HEK293T (cell line): ENCODE data around the gene UPK2.

Source experiments
- CTCF ChIA-PET: fragments of 350-600 bp; formaldehyde crosslinking; extraction: SDS; loops from one replicate; lab custom pipeline; 2021; ENCODE audit warnings: antibody characterized with exemption, inconsistent platforms; lab: Yijun Ruan, JAX
- POLR2A ChIA-PET: fragments of 350-600 bp; formaldehyde crosslinking; extraction: SDS; loops from one replicate; lab custom pipeline; 2020; ENCODE audit warnings: antibody characterized with exemption, inconsistent platforms; lab: Yijun Ruan, JAX
- DNase-seq: peaks from one replicate; pipeline ENCODE4 v3.0.0; 2012; ENCODE audit warnings: mixed read lengths; ENCODE audit errors: extremely low spot score
- ARNT ChIP-seq: fragments of 450-650 bp; IDR thresholded peaks from 2 replicates; pipeline ENCODE4 v1.6.1; 2017; ENCODE audit warnings: mild to moderate bottlenecking
- BHLHE40 ChIP-seq: fragments of 450-650 bp; IDR thresholded peaks from 2 replicates; pipeline ENCODE4 v1.6.1; 2016; ENCODE audit warnings: mild to moderate bottlenecking, moderate library complexity, borderline replicate concordance
- CTBP1 ChIP-seq: fragments of 450-650 bp; IDR thresholded peaks from 2 replicates; pipeline ENCODE4 v1.6.1; 2016; ENCODE audit warnings: borderline replicate concordance
- ELF4 ChIP-seq: fragments of 450-650 bp; IDR thresholded peaks from 2 replicates; pipeline ENCODE4 v1.6.1; 2017; ENCODE audit warnings: antibody characterized with exemption
- FOXA1 ChIP-seq: fragments of 450-650 bp; IDR thresholded peaks from 2 replicates; pipeline ENCODE4 v1.6.1; 2016; ENCODE audit warnings: mild to moderate bottlenecking
- FOXK2 ChIP-seq: fragments of 450-650 bp; IDR thresholded peaks from 2 replicates; pipeline ENCODE4 v1.6.1; 2016; ENCODE audit warnings: mild to moderate bottlenecking
- FOXM1 ChIP-seq: fragments of 450-650 bp; IDR thresholded peaks from 2 replicates; pipeline ENCODE4 v1.6.1; 2017; ENCODE audit warnings: mild to moderate bottlenecking, borderline replicate concordance
- HDGF ChIP-seq: fragments of 450-650 bp; IDR thresholded peaks from 2 replicates; pipeline ENCODE4 v1.6.1; 2017; ENCODE audit warnings: antibody characterized with exemption, borderline replicate concordance
- L3MBTL2 ChIP-seq: fragments of 450-650 bp; conservative IDR thresholded peaks from 2 replicates; pipeline ENCODE4 v1.6.1; 2016; ENCODE audit warnings: mild to moderate bottlenecking
- LEF1 ChIP-seq: fragments of 450-650 bp; IDR thresholded peaks from 2 replicates; pipeline ENCODE4 v1.6.1; 2017; ENCODE audit warnings: mild to moderate bottlenecking, borderline replicate concordance
- NFRKB ChIP-seq: fragments of 450-650 bp; IDR thresholded peaks from 2 replicates; pipeline ENCODE4 v1.6.1; 2016; ENCODE audit warnings: mild to moderate bottlenecking, moderate library complexity
- PKNOX1 ChIP-seq: fragments of 450-650 bp; IDR thresholded peaks from 2 replicates; pipeline ENCODE4 v1.6.1; 2016
- SP1 ChIP-seq: fragments of 450-650 bp; IDR thresholded peaks from 2 replicates; pipeline ENCODE4 v1.6.1; 2017
- SUZ12 ChIP-seq: fragments of 450-650 bp; IDR thresholded peaks from 2 replicates; pipeline ENCODE4 v1.6.1; 2016; ENCODE audit warnings: mild to moderate bottlenecking
- TARDBP ChIP-seq: fragments of 450-650 bp; IDR thresholded peaks from 2 replicates; pipeline ENCODE4 v1.6.1; 2016
- ZNF384 ChIP-seq: fragments of 450-650 bp; IDR thresholded peaks from 2 replicates; pipeline ENCODE4 v1.6.1; 2016

UPK2 gene

GRCh38 chr11:118933486-118933885, 22.6 kb upstream of the UPK2 start:
- no peak for DNase-seq
- ChIA-PET POLR2A (interaction anchor here (1.0 kb wide), 1 partner anchor 24 kb away, joined by 3 read pairs; no protein-coding TSS in a partner anchor), CTCF (no interaction called here)
- TF ChIP-seq FOXK2 (no peak), ARNT (no peak), SUZ12 (no peak)

GRCh38 chr11:118935376-118935775, 20.7 kb upstream of the UPK2 start:
- ChIA-PET CTCF (no interaction called here), POLR2A (interaction anchor here (1.5 kb wide), 1 partner anchor 65 kb away, joined by 4 read pairs; no protein-coding TSS in a partner anchor)
- TF ChIP-seq SUZ12 = no peak
- TF ChIP-seq SP1 = no peak
- TF ChIP-seq ELF4 = no peak
- no peak for TF ChIP-seq ZNF384
- no peak for TF ChIP-seq FOXK2
- DNase-seq = no peak

GRCh38 chr11:118938491-118939403, 17.4 kb upstream of the UPK2 start:
- ChIA-PET POLR2A (no interaction called here), CTCF (interaction anchor here (0.6 kb wide), 1 partner anchor 20 kb away, joined by 4 read pairs; no protein-coding TSS in a partner anchor)
- no peak for TF ChIP-seq FOXA1
- no peak for TF ChIP-seq L3MBTL2
- no peak for TF ChIP-seq BHLHE40
- TF ChIP-seq FOXM1 = no peak
- TF ChIP-seq TARDBP = no peak
- no peak for TF ChIP-seq SUZ12
- no peak for TF ChIP-seq NFRKB
- no peak for DNase-seq

GRCh38 chr11:118939404-118939915, 16.6 kb upstream of the UPK2 start:
- CTCF ChIA-PET = interaction anchor here (0.6 kb wide), 1 partner anchor 19 kb away, joined by 4 read pairs; no protein-coding TSS in a partner anchor
- DNase-seq = no peak
- POLR2A ChIA-PET = no interaction called here
- TF ChIP-seq ELF4 = no peak
- no peak for TF ChIP-seq HDGF
- TF ChIP-seq NFRKB = no peak
- no peak for TF ChIP-seq ZNF384

GRCh38 chr11:118939953-118940598, 16.0 kb upstream of the UPK2 start:
- TF ChIP-seq PKNOX1 (no peak), BHLHE40 (no peak), L3MBTL2 (no peak), ARNT (no peak), SP1 (no peak), CTBP1 (no peak), SUZ12 (no peak), HDGF (no peak), TARDBP (no peak), FOXM1 (no peak), NFRKB (no peak), ELF4 (no peak), FOXK2 (no peak)
- ChIA-PET CTCF (no interaction called here), POLR2A (no interaction called here)
- no peak for DNase-seq

- POLR2A ChIA-PET = no interaction called here
- CTCF ChIA-PET = interaction anchor here (0.5 to 0.7 kb wide), 2 partner anchors 10 to 59 kb away, joined by 3 to 4 read pairs; no protein-coding TSS in a partner anchor
- DNase-seq = no peak
- TF ChIP-seq FOXK2 (no peak), SP1 (no peak), L3MBTL2 (no peak), SUZ12 (no peak), PKNOX1 (no peak), ARNT (no peak), BHLHE40 (no peak), HDGF (no peak), NFRKB (no peak), LEF1 (no peak), FOXA1 (no peak), CTBP1 (no peak)
Observed at GRCh38 chr11:118947091-118947490, 9.0 kb upstream of the UPK2 start.

- no peak for DNase-seq
- no peak for TF ChIP-seq ARNT
- TF ChIP-seq PKNOX1 = no peak
- TF ChIP-seq TARDBP = no peak
- TF ChIP-seq NFRKB = no peak
- TF ChIP-seq ELF4 = no peak
- TF ChIP-seq SUZ12 = no peak
- TF ChIP-seq FOXM1 = no peak
- no peak for TF ChIP-seq L3MBTL2
- TF ChIP-seq FOXK2 = no peak
- CTCF ChIA-PET = no interaction called here
- POLR2A ChIA-PET = no interaction called here
Observed at GRCh38 chr11:118948000-118948399, 8.1 kb upstream of the UPK2 start.
